Epidermal melanocyte (primary cell): ENCODE results near the gene PRAC1.

Source experiments
- DNase-seq: peaks from one replicate; pipeline ENCODE4 v3.0.0; 2011; ENCODE audit warnings: low spot score; ENCODE audit not compliant: insufficient read length

The PRAC1 gene

GRCh38 chr17:48711128-48711527, 11.2 kb downstream of the PRAC1 start:
- DNase-seq: no peak

GRCh38 chr17:48704361-48705248, 17.7 kb downstream of the PRAC1 start:
- DNase-seq: no peak

GRCh38 chr17:48701864-48702532, 20.3 kb downstream of the PRAC1 start:
- no peak for DNase-seq

GRCh38 chr17:48693178-48693577, 29.1 kb downstream of the PRAC1 start:
- no peak for DNase-seq

- DNase-seq: no peak
These were observed 30.3 kb downstream of the PRAC1 start for GRCh38 chr17:48692049-48692448.

DNA sequence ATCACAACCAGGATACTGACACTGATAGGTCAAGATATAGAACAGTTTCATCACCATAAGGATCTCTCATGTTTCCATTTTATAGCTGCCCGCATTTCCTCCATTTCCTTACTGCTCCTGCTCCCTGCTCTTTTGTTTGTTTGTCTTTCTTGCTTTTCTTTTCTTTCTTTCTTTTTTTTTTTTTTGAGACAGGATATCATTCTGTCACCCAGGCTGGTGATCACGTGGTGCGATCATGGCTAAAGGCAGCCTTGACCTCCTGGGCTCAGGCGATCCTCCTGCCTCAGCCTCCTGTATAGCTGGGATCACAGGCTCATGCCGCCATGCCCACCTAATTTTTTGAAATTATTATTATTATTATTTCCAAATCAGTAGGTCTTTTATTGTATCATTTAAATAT, 31.7 kb downstream of the PRAC1 start:
- DNase-seq: no peak

DNA sequence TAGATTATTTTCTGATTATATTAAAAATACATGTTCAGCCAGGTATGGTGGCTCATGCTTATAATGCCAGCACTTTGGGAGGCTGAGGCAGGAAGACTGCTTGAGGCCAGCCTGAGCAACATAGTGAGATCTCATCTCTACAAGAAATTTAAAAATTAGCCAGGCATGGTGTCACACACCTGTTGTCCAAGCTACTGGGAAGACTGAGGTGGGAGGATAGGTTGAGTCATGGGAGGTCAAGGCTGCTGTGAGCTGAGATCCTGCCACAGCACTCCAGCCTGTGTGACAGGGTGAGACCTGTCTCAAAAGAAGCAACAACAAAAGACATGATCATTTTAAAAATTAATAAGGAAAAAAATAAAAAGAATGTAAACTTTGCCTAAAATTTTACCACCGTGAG, 40.7 kb downstream of the PRAC1 start:
- no peak for DNase-seq

GRCh38 chr17:48679385-48680096, 42.8 kb downstream of the PRAC1 start:
- no peak for DNase-seq

DNA sequence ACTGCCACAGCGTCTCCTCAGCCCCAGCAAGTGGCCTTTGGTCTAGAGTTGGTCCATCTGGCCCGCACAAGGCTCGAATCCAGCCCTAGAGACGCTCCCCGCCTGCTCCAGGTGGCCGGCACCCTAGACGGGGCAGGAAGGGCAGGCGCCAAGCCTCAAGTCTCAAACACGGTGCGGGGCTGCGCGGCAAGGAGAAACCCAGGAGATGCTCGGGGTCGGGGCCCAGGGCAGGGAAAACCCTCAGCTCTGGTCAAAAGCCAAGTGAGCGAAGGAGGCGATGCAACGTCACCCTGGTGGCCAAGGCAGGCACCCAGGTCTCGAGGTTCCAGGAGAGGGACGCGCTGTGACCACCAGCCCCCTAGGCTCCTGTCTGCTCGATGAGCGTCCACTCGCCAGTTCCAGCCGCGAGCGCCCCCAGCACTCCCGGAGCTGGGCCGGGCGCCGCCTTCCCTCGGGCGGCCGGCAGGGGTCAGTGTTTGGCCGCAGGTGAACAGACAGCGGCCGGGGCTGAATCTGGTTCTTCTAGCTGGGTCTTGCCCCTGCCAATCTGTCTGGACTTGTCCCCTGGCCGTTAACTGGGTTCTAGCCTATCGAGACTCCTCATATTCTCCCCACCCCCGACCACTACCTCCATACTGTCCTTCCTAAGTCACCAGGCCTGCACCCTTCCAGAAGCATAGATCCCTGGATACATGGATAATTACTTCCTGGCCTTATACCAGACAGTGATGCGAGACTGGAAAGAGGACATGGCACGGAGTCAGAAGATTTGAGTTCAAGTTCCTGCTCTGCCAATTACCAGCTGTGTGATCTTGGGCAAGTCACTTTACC, 44.0 kb downstream of the PRAC1 start:
- DNase-seq: peak; percentile 58

- DNase-seq: no peak
These were observed 45.3 kb downstream of the PRAC1 start for GRCh38 chr17:48676963-48677558.

DNA sequence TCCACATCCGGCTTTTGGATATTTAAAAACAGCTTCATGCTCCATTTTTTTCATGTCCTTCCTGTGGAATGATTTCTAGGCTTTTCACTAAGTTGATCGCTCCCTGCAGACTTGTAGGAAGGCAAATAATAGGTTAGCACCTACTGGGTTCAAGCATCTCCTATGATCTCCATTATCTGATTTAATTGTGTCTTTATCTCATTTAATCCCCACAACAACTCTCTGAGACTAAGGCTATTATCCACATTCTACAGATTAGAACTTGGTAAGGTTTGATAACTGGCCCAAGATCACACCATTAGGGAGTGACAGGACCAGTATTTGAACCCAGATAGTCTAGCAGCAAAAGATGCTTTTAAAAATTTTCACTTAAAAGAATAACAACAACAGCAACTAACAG, 50.0 kb downstream of the PRAC1 start:
- no peak for DNase-seq
